Spleen (tissue), 7 donors: ENCODE data around the gene BZW2.

Source experiments
- CTCF ChIP-seq, 11 experiments: fragments of 200-600 bp in 7 of 11; fragments of 450-650 bp in 4 of 11; sonication (generic) in 4 of 11; IDR thresholded peaks in 8 of 11; conservative IDR thresholded peaks in 3 of 11; 1 replicate in 7 of 11; 2 replicates in 4 of 11; pipeline versions ENCODE4 v1.4.0 to v1.8.0; 2016 to 2021; ENCODE audit warnings: antibody characterized with exemption in 11 of 11, inconsistent platforms in 4 of 11, mild to moderate bottlenecking in 1 of 11
- POLR2A ChIP-seq, 3 donors: fragments of 450-650 bp; IDR thresholded peaks; one replicate each; pipeline ENCODE4 v1.5.1; 2017; ENCODE audit warnings: antibody characterized with exemption in 3 of 3, mild to moderate bottlenecking in 1 of 3
- POLR2AphosphoS5 ChIP-seq, 3 donors: sonication (generic); formaldehyde crosslinking; IDR thresholded peaks; one replicate each; pipeline ENCODE4 v1.5.1; 2017; ENCODE audit warnings: antibody characterized with exemption in 3 of 3
- donor health status: DM: no; HTN: no; CAD: no; lungs with moderate emphysema.
- donor health status: DM: no; HTN: no; CAD: no.
- donor health status: DM: no; HTN: no; CAD: no.

GRCh38 chr7:16715928-16716327 lies 69.9 kb downstream of the BZW2 start:
- TF ChIP-seq CTCF (IDR thresholded peaks at IDR 0.05 in 8 of 11, conservative IDR thresholded peaks at IDR 0.05 in 3 of 11) = no peak
- TF ChIP-seq POLR2AphosphoS5 (IDR thresholded peaks at IDR 0.05) = no peak
- no peak for TF ChIP-seq POLR2A (IDR thresholded peaks at IDR 0.05)
